Measurements from ENCODE around the gene NPR3. TPM values are rescaled to one million over a fixed set of nuclear protein-coding genes. Genes with fewer than 3 reads are reported as not detected.

The NPR3 gene
- total and polyA plus RNA-seq, 2 experiments from 2014 or later, result 37.6 to 87.1 TPM

GRCh38 chr5:32735512-32735911 is 24.4 kb downstream of the NPR3 start:
- H2AFZ ChIP-seq, result no peak overlapping the region
- 0 out of 2 replicates have a peak, but pooled peaks cover 5% of the 10 kb centered on the region for H3F3A ChIP-seq (ENCODE audit: insufficient read depth)
- no peaks in the 10 kb centered on the region for H3K27me3 ChIP-seq (replicated peaks; ENCODE audit: insufficient read depth)
- no peak overlapping the region for H3K9ac ChIP-seq
- WGBS, 2 experiments (ENCODE audit: low coverage in 1 of 2, low lambda C conversion rate in 2 of 2, missing lambda C conversion rate in 2 of 2), result 97 to 98% methylated on average over 5 of the region's 5 CpGs
- H4K20me1 ChIP-seq (ENCODE audit: insufficient read depth), result no peaks in the 10 kb centered on the region
- TF ChIP-seq EZH2 (IDR thresholded peaks at IDR 0.05; ENCODE audit: insufficient read depth, poor library complexity, severe bottlenecking) (no peak), EZH2phosphoT487 (IDR thresholded peaks at IDR 0.05; ENCODE audit: insufficient read depth, low read depth) (no peak)
- H3K4me2 ChIP-seq (ENCODE audit: unreplicated experiment), result no peak overlapping the region
- no peaks in the 10 kb centered on the region for H3K9me3 ChIP-seq (ENCODE audit: low read depth)
- H3K4me3 ChIP-seq, result no peak overlapping the region
- no peaks in the 10 kb centered on the region for H3K9me2 ChIP-seq (ENCODE audit: insufficient read depth)
- no peak overlapping the region for H3K27ac ChIP-seq
- H3K36me3 ChIP-seq (ENCODE audit: low read depth), result peaks cover 15% of the 10 kb centered on the region; the same call in 1 of the 2 replicates
- H3K79me2 ChIP-seq (ENCODE audit: insufficient read depth), result peaks cover 27% of the 10 kb centered on the region
- in situ Hi-C loops (cut with MboI), result no loop called here
- DNase-seq, result no peak
- H3K4me1 ChIP-seq (ENCODE audit: insufficient read depth), result no peaks in the 10 kb centered on the region

GRCh38 chr5:32736842-32737241 is 25.7 kb downstream of the NPR3 start:
- Histone ChIP-seq H3K4me1 (ENCODE audit: insufficient read depth) (no peaks in the 10 kb centered on the region), H2AFZ (no peak overlapping the region), H3K4me3 (no peak overlapping the region), H3K27ac (no peak overlapping the region), H3K79me2 (ENCODE audit: insufficient read depth) (peaks cover 27% of the 10 kb centered on the region), H3K36me3 (ENCODE audit: low read depth) (peaks cover 17% of the 10 kb centered on the region), H4K20me1 (ENCODE audit: insufficient read depth) (no peaks in the 10 kb centered on the region), H3K9me2 (ENCODE audit: insufficient read depth) (no peaks in the 10 kb centered on the region), H3K4me2 (ENCODE audit: unreplicated experiment) (no peak overlapping the region), H3K9ac (no peak overlapping the region), H3K9me3 (ENCODE audit: low read depth) (no peaks in the 10 kb centered on the region), H3F3A (ENCODE audit: insufficient read depth) (0 out of 2 replicates have a peak, but pooled peaks cover 5% of the 10 kb centered on the region), H3K27me3 (replicated peaks; ENCODE audit: insufficient read depth) (no peaks in the 10 kb centered on the region)
- 39 to 44% methylated on average over 3 of the region's 3 CpGs for WGBS, 2 experiments (ENCODE audit: low coverage in 1 of 2, low lambda C conversion rate in 2 of 2, missing lambda C conversion rate in 2 of 2)
- no peak for TF ChIP-seq EZH2 (IDR thresholded peaks at IDR 0.05; ENCODE audit: insufficient read depth, poor library complexity, severe bottlenecking)
- no peak for TF ChIP-seq EZH2phosphoT487 (IDR thresholded peaks at IDR 0.05; ENCODE audit: insufficient read depth, low read depth)
- no peak for DNase-seq
- in situ Hi-C loops (cut with MboI), result no loop called here

- Histone ChIP-seq H4K20me1 (ENCODE audit: insufficient read depth) (no peaks in the 10 kb centered on the region), H3K79me2 (ENCODE audit: insufficient read depth) (peaks cover 19% of the 10 kb centered on the region), H3K36me3 (ENCODE audit: low read depth) (peaks cover 26% of the 10 kb centered on the region), H3K9ac (no peak overlapping the region), H3K27ac (no peak overlapping the region), H3K27me3 (replicated peaks; ENCODE audit: insufficient read depth) (no peaks in the 10 kb centered on the region), H3K4me1 (ENCODE audit: insufficient read depth) (no peaks in the 10 kb centered on the region), H3K9me3 (ENCODE audit: low read depth) (no peaks in the 10 kb centered on the region), H3K4me2 (ENCODE audit: unreplicated experiment) (no peak overlapping the region), H3K9me2 (ENCODE audit: insufficient read depth) (no peaks in the 10 kb centered on the region), H2AFZ (no peak overlapping the region), H3F3A (ENCODE audit: insufficient read depth) (peaks cover 10% of the 10 kb centered on the region; the same call in 1 of the 2 replicates), H3K4me3 (no peak overlapping the region)
- no peak for DNase-seq
- TF ChIP-seq EZH2 (IDR thresholded peaks at IDR 0.05; ENCODE audit: insufficient read depth, poor library complexity, severe bottlenecking), result no peak
- TF ChIP-seq EZH2phosphoT487 (IDR thresholded peaks at IDR 0.05; ENCODE audit: insufficient read depth, low read depth), result no peak
- in situ Hi-C loops (cut with MboI), result no loop called here
- WGBS, 2 experiments (ENCODE audit: low coverage in 1 of 2, low lambda C conversion rate in 2 of 2, missing lambda C conversion rate in 2 of 2), result 65 to 69% methylated on average over 4 of the region's 4 CpGs
Observed at GRCh38 chr5:32740651-32741050, 29.5 kb downstream of the NPR3 start.

GRCh38 chr5:32745317-32745716 is 34.2 kb downstream of the NPR3 start:
- in situ Hi-C loops (cut with MboI), result no loop called here
- H3K9me2 ChIP-seq (ENCODE audit: insufficient read depth), result no peaks in the 10 kb centered on the region
- no peak overlapping the region for H3K9ac ChIP-seq
- H3K27me3 ChIP-seq (replicated peaks; ENCODE audit: insufficient read depth), result no peaks in the 10 kb centered on the region
- H3K4me3 ChIP-seq, result no peak overlapping the region
- 0 out of 2 replicates have a peak, but pooled peaks cover 4% of the 10 kb centered on the region for H3K4me1 ChIP-seq (ENCODE audit: insufficient read depth)
- no peak overlapping the region for H3K4me2 ChIP-seq (ENCODE audit: unreplicated experiment)
- no peak overlapping the region for H3K27ac ChIP-seq
- DNase-seq, result no peak
- no peak overlapping the region for H2AFZ ChIP-seq
- H3K79me2 ChIP-seq (ENCODE audit: insufficient read depth), result peaks cover 53% of the 10 kb centered on the region
- peaks cover 28% of the 10 kb centered on the region for H3K36me3 ChIP-seq (ENCODE audit: low read depth)
- 71 to 78% methylated on average over 2 of the region's 2 CpGs for WGBS, 2 experiments (ENCODE audit: low coverage in 1 of 2, low lambda C conversion rate in 2 of 2, missing lambda C conversion rate in 2 of 2)
- no peaks in the 10 kb centered on the region for H4K20me1 ChIP-seq (ENCODE audit: insufficient read depth)
- TF ChIP-seq EZH2phosphoT487 (IDR thresholded peaks at IDR 0.05; ENCODE audit: insufficient read depth, low read depth) (no peak), EZH2 (IDR thresholded peaks at IDR 0.05; ENCODE audit: insufficient read depth, poor library complexity, severe bottlenecking) (no peak)
- H3F3A ChIP-seq (ENCODE audit: insufficient read depth), result peaks cover 5% of the 10 kb centered on the region; the same call in 1 of the 2 replicates
- no peaks in the 10 kb centered on the region for H3K9me3 ChIP-seq (ENCODE audit: low read depth)

Measured in GM23248 (cell line).